GM19238 (cell line): ENCODE data around the gene CDS1.
"Not testable (repeated sequence)": the region's sequence is repeated elsewhere in the genome, so short reads cannot be mapped to it uniquely, and the experiment has no call there.

ENCODE experiments used
- DNase-seq: peaks from one replicate; pipeline ENCODE4 v3.0.0; 2011; ENCODE audit warnings: low spot score; ENCODE audit not compliant: insufficient read length

CDS1 gene

DNA sequence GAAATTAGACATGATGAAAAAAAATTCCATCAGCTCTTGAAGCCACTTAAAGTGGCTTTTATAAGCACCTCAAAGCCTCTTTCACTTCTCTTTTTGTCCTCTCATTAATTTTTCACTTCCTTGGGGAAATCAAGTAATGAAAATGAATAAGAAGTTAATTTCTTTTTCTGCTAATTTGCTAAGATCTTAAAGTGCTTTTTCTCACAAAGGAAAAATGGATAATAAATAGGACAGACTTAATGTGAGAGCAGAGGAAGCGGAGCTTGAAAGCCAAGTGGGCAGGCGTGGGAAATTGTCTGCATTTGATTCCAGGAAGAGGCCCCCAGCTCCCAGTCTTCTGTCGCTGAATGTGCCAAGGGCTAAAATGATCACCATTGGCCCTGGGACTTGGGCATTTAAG is 28.6 kb downstream of the CDS1 start:
- no peak for DNase-seq

DNA sequence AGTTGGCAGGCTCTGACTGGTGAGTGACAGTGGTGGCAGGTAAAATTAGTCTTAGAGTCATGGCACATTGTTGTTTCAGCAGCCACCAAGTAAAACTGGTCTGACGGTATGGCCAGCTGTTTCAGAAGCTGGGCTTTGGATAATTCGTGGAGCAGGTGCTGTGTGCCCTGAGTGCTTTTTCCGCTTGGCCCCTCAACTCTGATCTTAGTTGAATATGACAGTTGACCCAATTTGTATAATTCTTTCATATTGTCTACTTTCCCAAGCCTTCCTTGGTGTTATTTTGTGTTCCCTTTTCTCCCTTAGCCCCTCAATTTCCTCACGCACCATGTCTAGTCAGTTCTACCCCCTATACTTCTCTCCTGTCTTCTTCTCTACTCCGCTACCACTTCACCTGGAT is 32.0 kb downstream of the CDS1 start:
- DNase-seq, result no peak

DNA sequence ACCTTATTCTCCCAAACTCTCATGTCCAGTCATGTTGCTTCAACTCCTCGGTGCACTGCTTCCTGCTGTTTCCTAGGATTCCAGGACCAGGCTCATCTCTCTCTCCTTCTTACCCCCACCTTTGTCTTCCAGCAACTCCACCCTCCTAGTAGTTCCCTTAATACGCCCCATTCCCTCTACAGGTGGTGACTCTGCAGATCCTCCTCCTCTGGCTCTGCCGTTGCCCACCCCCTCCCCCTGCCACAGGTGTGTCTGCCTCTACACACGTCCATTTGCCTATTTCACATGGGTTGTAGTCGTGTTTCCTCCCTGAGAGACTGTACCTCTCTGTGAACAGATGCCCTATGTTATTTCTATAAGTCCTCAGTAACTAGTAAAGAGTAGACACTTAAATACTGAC is 32.4 kb downstream of the CDS1 start:
- no peak for DNase-seq

DNA sequence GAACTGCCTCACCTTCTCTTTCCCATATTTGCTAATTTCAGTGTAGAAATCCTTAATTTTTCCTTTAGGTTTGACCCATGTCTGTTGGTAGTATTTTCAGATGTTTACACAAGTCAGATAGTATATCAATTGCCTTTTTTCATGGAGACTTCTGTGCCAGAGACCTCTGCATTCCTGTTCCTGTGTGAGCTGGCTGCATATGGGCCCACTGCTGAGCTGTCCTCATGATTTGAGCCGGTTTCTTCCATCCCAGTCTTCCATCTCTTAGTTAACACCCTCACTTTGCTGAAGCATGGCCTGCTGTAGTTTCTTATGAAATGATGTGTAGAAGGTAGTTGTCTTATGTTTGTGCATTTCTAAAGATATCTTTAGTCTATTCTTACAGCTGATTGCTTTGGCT is 40.0 kb downstream of the CDS1 start:
- DNase-seq, result no peak

DNA sequence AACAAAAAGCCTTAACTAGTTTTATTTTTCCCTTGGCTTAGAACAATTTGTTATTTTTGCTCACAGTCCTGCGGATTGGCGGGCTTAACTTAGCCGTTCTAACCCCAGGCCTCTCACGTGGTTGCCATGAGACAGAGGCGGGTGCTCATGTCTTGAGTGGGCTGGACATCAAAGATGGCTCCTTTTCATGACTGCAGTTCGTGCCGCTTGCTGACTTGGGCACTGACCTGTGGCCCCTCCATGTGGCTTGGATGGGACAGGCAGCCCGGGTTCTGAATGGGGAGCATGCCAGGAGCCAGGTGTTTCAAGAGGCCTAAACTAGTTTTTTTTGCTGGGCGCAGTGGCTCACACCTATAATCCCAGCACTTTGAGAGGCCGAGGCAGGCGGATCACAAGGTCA is 40.7 kb downstream of the CDS1 start:
- DNase-seq, result no peak

DNA sequence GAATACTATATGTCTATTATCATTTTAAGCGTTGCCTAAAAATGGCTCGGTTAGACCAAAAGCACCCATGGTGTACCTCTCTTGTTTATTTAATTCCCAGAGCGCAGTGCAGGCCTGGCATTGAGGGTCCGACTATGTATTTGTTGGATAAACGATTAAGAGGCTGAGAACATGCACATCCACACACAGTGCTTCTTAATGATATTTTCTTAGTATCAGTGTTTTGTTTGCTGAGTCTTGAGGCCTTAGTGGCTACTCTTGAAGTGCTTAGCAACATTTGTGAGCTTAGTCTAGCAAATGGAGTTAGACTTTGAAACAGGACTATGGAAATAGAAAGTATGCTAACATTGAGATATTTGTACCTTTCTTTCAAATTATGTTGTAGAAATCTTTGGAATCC is 43.7 kb downstream of the CDS1 start:
- no peak for DNase-seq

DNA sequence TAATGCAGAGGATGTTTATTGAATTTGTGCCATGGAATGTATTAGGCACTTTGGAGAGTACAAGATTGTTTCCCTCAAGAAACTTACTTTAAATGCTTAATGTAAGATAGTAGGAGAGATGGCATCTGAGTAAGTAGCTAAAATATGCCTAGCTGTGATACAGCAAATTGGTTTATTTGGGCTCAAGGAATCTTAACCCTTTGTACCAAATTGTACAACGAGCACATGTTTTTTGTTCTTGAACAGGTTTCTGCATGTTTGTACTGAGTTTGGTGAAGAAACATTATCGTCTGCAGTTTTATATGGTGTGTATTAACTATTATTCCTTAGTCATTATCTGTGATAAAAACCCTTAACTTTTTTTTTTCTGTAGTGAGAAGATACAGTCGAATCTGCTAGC is 48.6 kb downstream of the CDS1 start:
- DNase-seq, result no peak

DNA sequence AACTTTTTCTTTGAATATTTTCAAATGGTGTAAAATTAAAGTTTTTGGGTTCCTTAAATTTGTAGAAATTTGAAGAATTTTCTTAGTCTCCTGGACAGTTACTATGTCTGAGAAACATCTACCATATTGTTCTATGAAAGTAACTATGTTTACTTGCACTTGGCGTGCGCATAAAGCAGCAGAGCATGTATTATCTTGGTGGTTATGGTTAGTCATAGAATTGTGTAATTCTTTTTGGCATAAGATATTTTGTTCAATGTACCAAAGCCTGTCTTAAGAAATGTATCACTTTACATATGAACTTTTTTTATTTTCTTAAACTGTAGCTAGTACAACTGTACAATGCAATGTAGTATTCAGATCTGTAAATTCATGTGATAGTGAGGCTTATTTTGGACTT is 49.2 kb downstream of the CDS1 start:
- DNase-seq, result no peak

DNA sequence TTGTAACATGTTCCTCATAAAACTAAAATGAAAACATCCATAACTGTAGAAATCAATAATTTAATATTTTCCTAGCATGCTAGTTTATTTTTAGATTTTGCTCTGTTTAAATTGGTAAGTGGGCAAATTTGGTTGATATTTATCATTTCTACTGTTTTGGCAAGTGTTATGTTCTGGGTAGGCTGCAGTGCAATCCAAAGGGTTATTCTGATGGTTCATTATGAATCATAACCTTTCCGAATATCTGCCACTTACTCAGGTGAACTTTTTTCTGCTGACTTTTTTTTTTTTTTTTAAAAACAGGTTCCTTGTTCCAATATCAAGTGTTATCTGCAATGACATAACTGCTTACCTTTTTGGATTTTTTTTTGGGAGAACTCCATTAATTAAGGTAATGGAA is 52.0 kb downstream of the CDS1 start:
- DNase-seq, result no peak

DNA sequence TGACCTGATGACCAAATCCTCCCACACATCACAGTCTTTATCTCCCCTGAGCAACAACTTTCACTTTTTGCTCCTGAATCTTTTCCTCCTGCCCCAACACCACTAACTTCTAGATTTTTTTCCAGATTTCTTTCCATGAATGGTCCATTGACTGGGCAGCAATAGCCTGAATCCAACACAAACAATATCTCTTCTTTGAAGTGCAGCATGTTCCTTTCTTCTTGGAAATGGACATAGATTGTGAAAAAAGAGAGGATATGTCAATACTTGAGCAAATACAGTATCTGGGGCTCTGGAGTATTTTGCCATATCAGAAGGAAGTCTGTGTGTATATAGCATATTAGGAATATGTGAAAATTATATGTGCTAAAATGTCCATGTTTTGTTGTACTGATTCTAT is 55.2 kb downstream of the CDS1 start:
- no peak for DNase-seq

DNA sequence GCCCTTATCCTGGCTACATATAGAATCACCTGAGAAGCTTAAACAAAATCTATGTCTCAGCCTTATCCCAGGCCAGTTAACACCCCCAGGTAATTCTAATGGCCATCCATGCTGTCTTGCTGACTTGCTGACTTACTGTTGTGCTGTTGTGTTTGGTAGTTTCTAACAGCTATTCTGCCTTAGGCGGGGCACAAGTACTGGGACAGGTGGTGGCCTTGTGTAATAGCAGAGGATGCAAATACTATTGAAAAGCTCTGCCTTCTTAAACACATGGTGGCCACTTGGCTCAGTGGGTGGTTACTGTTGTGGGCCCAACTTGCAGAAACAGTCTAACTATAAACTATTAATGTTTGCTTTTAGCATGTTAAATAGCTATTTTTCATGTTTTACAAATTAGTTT is 56.2 kb downstream of the CDS1 start:
- DNase-seq, result no peak

DNA sequence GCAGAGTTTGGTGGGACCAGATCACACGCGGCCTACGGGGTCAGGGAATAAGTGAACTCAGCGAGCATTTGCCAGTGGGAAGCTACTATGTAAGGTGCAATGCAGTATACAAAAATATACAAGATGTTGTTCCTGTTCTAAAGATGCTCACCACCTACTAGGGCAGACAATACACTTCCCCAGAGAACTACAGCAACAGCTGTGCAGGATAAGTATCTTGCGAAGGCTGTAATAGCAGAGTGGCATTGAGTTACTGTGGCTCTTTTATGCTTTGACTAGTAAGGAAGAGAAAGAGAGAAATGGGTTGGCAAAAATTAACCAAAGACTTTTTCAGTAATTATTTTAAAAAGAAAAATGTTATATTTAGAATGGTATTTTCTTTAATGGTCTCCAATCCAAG is 61.2 kb downstream of the CDS1 start:
- DNase-seq, result no peak

DNA sequence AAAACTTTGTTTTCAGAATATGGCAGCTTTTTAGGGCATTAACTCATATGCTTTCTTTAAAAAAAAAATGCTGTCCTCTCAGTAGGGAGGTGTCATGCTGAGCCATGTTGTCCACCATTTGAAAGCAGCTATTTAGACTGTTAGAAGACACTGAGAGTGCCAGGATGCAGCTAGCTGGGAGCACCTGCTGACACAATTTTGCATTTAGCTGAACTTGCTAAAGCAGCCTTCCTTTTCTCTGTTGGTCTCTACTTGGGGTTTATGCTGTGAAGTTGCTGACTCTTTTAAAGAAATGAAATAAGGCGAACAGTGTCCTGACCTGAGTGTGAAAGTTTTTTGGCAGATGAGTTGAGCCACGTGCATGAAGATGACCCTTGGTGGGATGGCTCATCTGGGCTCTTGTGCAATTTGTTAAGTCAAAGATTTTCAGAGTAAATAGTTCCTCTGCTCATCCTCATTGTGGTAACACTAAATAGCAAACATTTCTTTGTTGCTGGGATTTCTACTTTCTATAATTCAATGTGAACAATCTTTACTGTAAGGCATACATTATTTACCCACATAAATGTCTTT is 64.5 kb downstream of the CDS1 start:
- no peak for DNase-seq

DNA sequence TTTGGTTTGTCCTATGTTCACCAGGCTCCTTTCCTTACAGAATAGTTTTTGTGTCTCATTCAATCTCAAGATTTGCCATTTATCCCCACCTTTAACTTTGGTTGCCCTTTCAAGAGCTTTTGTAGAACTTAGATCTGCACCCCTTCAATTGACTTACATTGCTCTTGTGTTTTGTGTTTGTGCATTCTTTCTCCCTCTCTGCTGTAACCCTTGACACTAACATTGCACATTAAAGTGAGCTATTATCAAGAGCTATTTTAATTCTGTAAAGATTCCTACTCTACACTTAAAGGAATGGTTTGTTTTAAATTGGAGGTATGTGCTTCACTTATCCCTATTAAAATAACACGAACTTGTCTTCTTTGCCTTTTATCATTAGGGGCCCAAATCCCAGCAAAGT is 65.3 kb downstream of the CDS1 start:
- DNase-seq, result no peak

DNA sequence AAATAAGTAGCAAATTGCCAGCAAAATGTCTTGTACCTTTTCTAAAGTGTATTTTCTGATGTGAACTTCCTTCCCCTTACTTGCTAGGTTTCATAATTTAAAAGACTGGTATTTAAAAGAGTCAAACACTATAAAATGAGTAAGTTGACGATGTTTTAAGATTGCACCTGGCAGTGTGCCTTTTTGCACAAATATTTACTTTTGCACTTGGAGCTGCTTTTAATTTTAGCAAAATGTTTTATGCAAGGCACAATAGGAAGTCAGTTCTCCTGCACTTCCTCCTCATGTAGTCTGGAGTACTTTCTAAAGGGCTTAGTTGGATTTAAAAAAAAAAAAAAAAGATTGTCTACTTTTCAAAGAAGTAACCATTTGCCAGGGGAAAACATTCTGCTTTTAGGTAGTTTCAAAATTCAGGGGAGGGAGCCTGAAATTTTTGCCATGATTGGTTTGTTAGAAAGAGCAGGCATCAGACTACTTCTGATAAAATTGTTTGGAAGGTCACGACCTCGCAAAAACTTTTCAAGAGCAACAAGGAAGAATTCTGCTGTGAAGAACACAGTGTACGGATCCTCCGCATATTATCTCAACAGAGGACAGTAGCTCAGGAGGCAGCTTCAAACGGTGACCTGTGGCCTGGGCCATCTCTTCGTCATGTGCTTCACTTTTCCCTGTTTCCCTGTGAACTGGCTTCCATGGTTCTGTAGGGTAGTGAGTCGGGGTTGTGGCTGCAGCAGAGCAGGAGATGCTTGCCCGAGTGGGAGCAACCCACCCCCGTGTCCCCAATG is 66.1 kb downstream of the CDS1 start:
- no peak for DNase-seq

DNA sequence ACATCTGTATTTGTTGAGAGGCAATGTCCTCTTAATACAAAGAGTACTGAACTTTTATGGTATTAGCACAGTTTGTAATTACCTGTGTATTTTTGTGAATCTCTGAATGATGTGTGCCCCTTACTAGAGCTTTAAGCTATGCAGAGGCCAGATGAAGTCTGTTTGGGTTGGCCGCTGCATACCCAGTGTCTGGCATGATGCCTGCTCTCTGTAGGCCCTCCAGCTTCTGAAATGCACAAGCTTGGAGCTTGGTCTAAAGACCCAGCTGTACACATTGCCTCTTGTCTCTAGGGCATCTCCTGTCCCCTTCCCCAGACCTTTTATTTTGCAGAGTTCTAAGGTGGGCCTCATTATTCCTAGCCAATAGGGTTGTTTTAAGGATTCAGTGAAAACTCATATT is 68.6 kb downstream of the CDS1 start:
- no peak for DNase-seq

DNA sequence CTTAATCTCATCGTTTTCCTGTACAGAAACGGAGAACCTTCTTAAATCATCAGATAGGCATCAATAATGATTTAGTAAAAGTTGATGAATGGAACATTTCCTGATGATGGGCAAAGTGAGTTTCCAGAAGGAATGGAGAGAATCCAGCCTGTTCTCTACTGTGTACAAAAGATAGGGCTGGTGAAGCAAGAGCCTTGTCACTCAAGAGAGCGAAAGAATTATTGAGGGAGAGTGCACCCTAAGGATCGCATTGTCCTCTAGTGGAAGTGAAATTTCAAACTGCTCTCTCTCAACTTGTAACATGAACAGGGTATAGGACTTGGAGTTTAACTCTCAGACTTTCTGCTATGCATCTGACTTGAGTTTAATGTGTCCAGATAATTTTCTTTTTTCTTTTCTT is 69.6 kb downstream of the CDS1 start:
- DNase-seq, result no peak

DNA sequence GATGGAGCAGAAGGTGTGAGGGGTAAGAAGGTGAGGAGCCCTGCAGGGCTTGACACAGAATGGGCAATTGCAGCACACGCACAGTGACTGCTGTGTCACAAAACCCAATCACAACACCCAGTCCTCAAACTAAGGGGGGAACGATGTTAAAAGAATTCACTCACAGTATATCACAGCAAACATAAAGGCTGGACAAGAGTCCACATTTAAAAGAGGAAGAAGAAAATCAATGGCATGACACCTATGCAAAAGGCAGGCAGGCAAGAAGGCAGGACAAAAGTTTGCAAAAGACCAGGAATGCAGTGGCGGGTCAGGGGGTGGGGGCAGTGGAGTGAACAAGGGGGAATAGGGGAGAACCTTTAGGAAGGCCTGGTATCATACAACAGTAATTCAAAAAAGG is 77.7 kb downstream of the CDS1 start:
- no peak for DNase-seq

DNA sequence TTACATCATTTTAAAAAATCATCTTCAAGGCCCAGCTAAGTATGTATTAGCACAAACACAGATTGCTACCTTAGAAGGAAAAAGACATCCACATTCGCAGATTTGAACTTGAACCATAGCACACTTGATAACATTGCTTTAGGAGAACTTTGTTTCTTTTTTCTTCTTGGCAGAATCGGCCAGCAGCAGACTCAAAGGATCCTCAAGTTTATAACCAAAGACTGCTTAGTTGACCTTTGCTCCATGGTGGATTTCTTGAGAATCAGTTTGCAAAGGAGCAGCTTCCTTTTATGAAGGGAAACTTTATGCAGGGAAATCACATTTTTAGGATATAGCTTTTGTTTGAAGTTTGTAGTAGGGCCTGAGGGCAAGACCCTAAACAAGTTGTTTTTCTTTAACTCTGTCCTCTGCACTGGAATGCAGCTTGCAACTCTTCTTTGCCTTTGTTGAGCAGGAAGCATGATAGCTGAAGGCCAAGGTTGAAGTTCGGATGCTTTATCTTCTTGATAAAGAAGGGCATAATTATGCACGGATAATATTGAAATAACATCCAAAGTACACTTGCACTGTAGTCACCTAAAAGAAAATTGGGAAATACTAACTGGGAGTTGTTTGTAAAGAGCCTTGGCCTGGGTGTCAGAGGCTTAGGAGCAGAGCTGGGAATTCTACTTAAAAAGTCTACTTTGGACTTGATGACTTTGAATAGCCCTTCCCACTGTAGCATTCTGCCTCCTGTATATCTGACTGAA is 78.4 kb downstream of the CDS1 start:
- no peak for DNase-seq

DNA sequence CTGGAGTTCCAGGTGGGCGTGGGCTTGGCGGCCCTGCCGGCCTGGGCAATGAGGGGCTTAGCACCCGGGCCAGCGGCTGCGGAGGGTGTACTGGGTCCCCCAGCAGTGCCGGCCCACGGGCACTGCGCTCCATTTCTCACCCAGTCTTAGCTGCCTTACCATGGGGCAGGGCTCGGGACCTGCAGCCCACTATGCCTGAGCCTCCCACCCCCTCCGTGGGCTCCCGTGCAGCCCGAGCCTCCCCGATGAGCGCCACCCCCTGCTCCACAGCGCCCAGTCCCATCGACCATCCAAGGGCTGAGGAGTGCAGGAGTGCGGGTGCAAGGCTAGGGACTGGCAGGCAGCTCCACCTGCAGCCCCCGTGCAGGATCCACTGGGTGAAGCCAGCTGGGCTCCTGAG is 81.8 kb downstream of the CDS1 start:
- not testable (repeated sequence) for DNase-seq

DNA sequence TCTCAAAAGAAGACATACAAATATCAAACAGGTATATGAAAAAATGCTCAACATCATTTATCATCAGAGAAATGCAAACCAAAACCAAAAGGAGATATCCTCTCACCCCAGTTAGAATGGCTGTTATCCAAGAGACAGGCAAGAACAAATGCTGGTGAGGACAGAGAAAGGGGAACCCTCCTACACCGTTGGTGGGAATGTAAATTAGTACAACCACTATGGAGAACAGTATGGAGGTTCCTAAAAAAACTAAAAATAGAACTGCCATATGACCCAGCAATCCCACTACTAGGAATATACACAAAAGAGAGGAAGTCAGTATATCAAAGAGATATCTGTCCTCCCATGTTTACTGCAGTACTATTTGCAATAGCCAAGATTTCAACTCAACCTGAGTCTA is 83.5 kb downstream of the CDS1 start:
- DNase-seq, result no peak

DNA sequence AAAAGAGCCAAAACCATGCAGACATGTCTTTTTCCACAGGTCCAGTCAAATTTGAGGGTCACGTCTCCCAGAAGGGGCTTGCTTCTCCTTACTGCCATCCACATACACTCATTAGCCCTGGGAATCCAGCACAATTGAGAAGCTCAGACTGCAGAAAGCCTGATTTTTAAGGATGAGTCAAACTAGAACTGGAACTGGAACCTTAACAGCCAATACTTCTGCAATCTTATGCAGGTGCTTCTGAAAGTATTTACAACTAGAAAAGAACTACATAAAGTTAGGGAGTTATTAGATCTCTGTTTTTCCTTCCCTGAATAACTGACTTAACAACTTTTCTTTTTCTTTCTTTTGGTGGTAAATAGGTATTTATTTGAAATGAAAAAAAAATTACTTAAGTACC is 86.3 kb downstream of the CDS1 start:
- no peak for DNase-seq

DNA sequence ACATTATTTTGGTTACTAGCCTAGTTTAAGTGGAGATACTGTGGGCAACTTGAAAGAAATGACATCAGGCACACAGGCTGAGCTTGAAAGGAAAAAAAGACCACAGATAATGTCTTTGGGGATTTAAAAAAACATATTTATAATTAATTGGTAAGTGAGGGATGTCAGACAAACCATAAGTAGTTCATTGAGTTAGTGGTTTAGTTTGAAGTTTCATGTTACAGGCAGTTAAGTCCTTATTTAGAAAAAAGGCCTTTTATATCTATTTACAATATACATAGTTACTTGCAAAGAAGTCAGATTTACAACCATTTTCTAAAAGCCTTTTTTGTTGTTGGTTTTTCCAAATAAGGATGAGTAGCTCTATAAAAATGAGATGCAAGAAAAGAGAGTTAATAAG is 89.2 kb downstream of the CDS1 start:
- no peak for DNase-seq
